Right lobe of liver (tissue), 4 donors: Measurements from ENCODE around the gene TMEM129.

Experiments
- POLR2A ChIP-seq: fragments of 450-650 bp; IDR thresholded peaks from one replicate; pipeline ENCODE4 v1.6.1; 2017; ENCODE audit warnings: antibody characterized with exemption, mild to moderate bottlenecking
- TF ChIP-seq, protein P1 (sequence below), 4 donors: fragments of 200-600 bp in 3 of 4; fragments of 450-650 bp in 1 of 4; IDR thresholded peaks; one replicate each; pipeline versions ENCODE4 v1.5.1 to v1.8.0; 2016 to 2022; ENCODE audit warnings: antibody characterized with exemption in 4 of 4, mild to moderate bottlenecking in 2 of 4
- donor health status: DM: no; HTN: no; CAD: no.
- donor health status: DM: no; HTN: no; CAD: no.
- donor health status: DM: no; HTN: yes; CAD: no.

DNA sequence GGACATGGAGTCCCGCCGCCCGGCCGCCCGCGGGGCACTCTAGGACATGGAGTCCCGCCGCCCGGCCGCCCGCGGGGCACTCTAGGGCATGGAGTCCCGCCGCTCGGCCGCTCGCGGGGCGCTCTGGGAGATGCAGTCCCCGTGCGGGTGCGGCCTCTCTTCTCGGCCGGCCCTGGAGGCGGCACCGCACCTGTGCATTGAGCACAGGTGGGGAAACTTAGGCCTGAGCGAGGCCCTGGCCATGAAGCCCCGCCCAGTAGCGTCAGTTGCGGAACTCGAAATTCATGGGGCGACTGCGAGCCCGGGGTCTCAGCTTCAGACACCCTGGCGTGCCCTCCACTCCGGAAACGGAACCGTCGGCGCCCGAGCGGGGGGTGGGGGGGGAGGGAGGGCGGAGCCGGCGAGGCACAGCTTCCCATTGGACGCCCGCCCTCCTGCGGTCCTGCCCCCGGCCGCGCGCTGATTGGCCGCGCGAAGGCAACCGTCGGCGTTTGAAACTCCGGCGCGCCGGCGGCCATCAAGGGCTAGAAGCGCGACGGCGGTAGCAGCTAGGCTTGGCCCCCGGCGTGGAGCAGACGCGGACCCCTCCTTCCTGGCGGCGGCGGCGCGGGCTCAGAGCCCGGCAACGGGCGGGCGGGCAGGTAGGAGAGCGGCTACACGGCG, at the start of gene TMEM129, which contains the start of gene TACC3:
- peak; percentile 76 for TF ChIP-seq POLR2A
- TF ChIP-seq, protein P1, sequence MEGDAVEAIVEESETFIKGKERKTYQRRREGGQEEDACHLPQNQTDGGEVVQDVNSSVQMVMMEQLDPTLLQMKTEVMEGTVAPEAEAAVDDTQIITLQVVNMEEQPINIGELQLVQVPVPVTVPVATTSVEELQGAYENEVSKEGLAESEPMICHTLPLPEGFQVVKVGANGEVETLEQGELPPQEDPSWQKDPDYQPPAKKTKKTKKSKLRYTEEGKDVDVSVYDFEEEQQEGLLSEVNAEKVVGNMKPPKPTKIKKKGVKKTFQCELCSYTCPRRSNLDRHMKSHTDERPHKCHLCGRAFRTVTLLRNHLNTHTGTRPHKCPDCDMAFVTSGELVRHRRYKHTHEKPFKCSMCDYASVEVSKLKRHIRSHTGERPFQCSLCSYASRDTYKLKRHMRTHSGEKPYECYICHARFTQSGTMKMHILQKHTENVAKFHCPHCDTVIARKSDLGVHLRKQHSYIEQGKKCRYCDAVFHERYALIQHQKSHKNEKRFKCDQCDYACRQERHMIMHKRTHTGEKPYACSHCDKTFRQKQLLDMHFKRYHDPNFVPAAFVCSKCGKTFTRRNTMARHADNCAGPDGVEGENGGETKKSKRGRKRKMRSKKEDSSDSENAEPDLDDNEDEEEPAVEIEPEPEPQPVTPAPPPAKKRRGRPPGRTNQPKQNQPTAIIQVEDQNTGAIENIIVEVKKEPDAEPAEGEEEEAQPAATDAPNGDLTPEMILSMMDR (IDR thresholded peaks at IDR 0.05) = no peak
